K562 (cell line): ENCODE data around the gene IQCE. TPM values are rescaled to one million over a fixed set of nuclear protein-coding genes. Genes with fewer than 3 reads are reported as not detected.

Experiments used
- EGR1 ChIP-seq: fragments of 450-650 bp; conservative IDR thresholded peaks from 2 replicates; pipeline ENCODE4 v1.6.1; 2017; ENCODE audit warnings: mild to moderate bottlenecking
- GABPB1 ChIP-seq: sonication (generic); formaldehyde crosslinking; IDR thresholded peaks from 2 replicates; pipeline ENCODE4 v1.8.0; 2022; ENCODE audit warnings: mild to moderate bottlenecking, missing genetic modification reagents
- KHSRP ChIP-seq: fragments of 450-650 bp; IDR thresholded peaks from 2 replicates; pipeline ENCODE4 v1.6.1; 2017
- polyA plus RNA-seq, 8 experiments: library from polyadenylated mRNA; depleted of rRNA in 4 of 8; stranded (reverse) in 5 of 8; unstranded in 3 of 8; fragments of >200 nt; fragmentation: Nextera tagmentation in 2 of 8; fragmentation: Illumina TruSeq in 1 of 8; extraction: Ambion mirVana in 2 of 8; extraction: Trizol in 1 of 8; gene quantifications; 2 replicates each; pipeline versions ENCODE4 v1.2.1 to v1.2.3, GENCODE V29; 2011 to 2014; ENCODE audit warnings: inconsistent platforms in 1 of 8, missing spikeins in 1 of 8
- total RNA-seq, 7 experiments: library from RNA; depleted of rRNA in 6 of 7; stranded (reverse); fragments of >200 nt in 6 of 7; fragmentation: Illumina TruSeq in 2 of 7; extraction: Trizol in 2 of 7; gene quantifications; 2 replicates each; pipeline versions ENCODE4 v1.2.1 to v1.2.3, GENCODE V29; 2011 to 2021; ENCODE audit warnings: low replicate concordance in 1 of 7
- TF ChIP-seq, protein P1 (sequence below): fragments of 450-650 bp; IDR thresholded peaks from 2 replicates; pipeline ENCODE4 v1.6.1; 2016; ENCODE audit warnings: mild to moderate bottlenecking, moderate library complexity
- TF ChIP-seq, protein P2 (sequence below): sonication (generic); formaldehyde crosslinking; IDR thresholded peaks from 2 replicates; pipeline ENCODE4 v1.9.0; 2022; ENCODE audit warnings: mild to moderate bottlenecking, missing genetic modification reagents

IQCE gene
- total and polyA plus RNA-seq, 9 of the 15 experiments (the other 6 are each of a cell fraction or from before 2014, with no cell fraction given), result 0.18 to 8.5 (median 4.2) TPM

DNA sequence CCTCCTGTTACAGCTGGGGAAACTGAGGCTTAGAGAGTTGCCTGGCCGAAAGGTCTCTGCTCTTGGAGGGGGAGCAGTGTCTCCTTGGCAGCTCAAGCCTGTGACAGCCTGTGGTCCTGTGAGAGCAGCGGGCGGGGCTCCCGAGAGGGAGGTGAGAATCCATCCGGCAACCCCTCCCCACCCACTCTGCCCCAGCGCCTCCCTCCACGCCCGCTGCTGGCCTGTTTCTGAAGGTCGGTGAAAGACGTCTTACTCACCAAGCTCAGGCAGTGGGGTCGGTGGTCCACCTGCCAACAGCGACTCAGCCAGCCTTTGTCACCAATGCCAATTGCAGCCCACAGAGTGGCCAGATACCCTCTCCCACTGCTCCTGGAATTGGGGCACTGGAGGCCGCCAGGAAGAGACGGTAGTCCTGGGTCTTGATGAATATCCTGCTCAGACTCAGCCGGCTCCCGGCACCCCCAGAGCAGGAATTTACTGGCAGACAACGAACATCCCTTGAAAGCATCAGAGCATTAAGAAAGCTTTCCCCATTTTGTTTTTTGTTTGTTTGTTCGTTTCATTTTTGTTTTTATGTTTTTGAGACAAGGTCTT lies 65.6 kb downstream of the IQCE start (continued):
- TF ChIP-seq KHSRP (no peak), GABPB1 (CRISPR knock-in tag) (0 out of 2 replicates have a peak, but pooled peaks have one; percentile 4), EGR1 (no peak)
- TF ChIP-seq, protein P1, sequence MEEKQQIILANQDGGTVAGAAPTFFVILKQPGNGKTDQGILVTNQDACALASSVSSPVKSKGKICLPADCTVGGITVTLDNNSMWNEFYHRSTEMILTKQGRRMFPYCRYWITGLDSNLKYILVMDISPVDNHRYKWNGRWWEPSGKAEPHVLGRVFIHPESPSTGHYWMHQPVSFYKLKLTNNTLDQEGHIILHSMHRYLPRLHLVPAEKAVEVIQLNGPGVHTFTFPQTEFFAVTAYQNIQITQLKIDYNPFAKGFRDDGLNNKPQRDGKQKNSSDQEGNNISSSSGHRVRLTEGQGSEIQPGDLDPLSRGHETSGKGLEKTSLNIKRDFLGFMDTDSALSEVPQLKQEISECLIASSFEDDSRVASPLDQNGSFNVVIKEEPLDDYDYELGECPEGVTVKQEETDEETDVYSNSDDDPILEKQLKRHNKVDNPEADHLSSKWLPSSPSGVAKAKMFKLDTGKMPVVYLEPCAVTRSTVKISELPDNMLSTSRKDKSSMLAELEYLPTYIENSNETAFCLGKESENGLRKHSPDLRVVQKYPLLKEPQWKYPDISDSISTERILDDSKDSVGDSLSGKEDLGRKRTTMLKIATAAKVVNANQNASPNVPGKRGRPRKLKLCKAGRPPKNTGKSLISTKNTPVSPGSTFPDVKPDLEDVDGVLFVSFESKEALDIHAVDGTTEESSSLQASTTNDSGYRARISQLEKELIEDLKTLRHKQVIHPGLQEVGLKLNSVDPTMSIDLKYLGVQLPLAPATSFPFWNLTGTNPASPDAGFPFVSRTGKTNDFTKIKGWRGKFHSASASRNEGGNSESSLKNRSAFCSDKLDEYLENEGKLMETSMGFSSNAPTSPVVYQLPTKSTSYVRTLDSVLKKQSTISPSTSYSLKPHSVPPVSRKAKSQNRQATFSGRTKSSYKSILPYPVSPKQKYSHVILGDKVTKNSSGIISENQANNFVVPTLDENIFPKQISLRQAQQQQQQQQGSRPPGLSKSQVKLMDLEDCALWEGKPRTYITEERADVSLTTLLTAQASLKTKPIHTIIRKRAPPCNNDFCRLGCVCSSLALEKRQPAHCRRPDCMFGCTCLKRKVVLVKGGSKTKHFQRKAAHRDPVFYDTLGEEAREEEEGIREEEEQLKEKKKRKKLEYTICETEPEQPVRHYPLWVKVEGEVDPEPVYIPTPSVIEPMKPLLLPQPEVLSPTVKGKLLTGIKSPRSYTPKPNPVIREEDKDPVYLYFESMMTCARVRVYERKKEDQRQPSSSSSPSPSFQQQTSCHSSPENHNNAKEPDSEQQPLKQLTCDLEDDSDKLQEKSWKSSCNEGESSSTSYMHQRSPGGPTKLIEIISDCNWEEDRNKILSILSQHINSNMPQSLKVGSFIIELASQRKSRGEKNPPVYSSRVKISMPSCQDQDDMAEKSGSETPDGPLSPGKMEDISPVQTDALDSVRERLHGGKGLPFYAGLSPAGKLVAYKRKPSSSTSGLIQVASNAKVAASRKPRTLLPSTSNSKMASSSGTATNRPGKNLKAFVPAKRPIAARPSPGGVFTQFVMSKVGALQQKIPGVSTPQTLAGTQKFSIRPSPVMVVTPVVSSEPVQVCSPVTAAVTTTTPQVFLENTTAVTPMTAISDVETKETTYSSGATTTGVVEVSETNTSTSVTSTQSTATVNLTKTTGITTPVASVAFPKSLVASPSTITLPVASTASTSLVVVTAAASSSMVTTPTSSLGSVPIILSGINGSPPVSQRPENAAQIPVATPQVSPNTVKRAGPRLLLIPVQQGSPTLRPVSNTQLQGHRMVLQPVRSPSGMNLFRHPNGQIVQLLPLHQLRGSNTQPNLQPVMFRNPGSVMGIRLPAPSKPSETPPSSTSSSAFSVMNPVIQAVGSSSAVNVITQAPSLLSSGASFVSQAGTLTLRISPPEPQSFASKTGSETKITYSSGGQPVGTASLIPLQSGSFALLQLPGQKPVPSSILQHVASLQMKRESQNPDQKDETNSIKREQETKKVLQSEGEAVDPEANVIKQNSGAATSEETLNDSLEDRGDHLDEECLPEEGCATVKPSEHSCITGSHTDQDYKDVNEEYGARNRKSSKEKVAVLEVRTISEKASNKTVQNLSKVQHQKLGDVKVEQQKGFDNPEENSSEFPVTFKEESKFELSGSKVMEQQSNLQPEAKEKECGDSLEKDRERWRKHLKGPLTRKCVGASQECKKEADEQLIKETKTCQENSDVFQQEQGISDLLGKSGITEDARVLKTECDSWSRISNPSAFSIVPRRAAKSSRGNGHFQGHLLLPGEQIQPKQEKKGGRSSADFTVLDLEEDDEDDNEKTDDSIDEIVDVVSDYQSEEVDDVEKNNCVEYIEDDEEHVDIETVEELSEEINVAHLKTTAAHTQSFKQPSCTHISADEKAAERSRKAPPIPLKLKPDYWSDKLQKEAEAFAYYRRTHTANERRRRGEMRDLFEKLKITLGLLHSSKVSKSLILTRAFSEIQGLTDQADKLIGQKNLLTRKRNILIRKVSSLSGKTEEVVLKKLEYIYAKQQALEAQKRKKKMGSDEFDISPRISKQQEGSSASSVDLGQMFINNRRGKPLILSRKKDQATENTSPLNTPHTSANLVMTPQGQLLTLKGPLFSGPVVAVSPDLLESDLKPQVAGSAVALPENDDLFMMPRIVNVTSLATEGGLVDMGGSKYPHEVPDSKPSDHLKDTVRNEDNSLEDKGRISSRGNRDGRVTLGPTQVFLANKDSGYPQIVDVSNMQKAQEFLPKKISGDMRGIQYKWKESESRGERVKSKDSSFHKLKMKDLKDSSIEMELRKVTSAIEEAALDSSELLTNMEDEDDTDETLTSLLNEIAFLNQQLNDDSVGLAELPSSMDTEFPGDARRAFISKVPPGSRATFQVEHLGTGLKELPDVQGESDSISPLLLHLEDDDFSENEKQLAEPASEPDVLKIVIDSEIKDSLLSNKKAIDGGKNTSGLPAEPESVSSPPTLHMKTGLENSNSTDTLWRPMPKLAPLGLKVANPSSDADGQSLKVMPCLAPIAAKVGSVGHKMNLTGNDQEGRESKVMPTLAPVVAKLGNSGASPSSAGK, result no peak
- TF ChIP-seq, protein P2, sequence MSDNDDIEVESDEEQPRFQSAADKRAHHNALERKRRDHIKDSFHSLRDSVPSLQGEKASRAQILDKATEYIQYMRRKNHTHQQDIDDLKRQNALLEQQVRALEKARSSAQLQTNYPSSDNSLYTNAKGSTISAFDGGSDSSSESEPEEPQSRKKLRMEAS (CRISPR knock-in tag), result peak; percentile 6; the same call in 1 of the 2 replicates
